Stimulated activated CD4-positive, alpha-beta T cell treated with anti-CD3 and anti-CD28 coated beads, Interleukin-12 subunit alpha, Interleukin-12 subunit beta, amount 100 ng/mL, for 48 hours (primary cell): ENCODE results near the gene TMEM109.

Source experiments
- DNase-seq, 3 donors: peaks; one replicate each; pipeline ENCODE4 v3.0.0-alpha.2; 2020; ENCODE audit warnings: low read depth in 2 of 3, low spot score in 1 of 3

Gene TMEM109

GRCh38 chr11:60924906-60925853, 11.2 kb downstream of the TMEM109 start:
- no peak for DNase-seq

- DNase-seq: no peak
These were observed 11.9 kb downstream of the TMEM109 start for GRCh38 chr11:60925868-60926267.

GRCh38 chr11:60926500-60926899, 12.5 kb downstream of the TMEM109 start:
- no peak for DNase-seq

- no peak for DNase-seq
These were observed 13.2 kb downstream of the TMEM109 start for GRCh38 chr11:60927061-60927592.

GRCh38 chr11:60927600-60927999, 13.6 kb downstream of the TMEM109 start:
- no peak for DNase-seq

GRCh38 chr11:60928563-60929001, 14.6 kb downstream of the TMEM109 start:
- DNase-seq: no peak

DNA sequence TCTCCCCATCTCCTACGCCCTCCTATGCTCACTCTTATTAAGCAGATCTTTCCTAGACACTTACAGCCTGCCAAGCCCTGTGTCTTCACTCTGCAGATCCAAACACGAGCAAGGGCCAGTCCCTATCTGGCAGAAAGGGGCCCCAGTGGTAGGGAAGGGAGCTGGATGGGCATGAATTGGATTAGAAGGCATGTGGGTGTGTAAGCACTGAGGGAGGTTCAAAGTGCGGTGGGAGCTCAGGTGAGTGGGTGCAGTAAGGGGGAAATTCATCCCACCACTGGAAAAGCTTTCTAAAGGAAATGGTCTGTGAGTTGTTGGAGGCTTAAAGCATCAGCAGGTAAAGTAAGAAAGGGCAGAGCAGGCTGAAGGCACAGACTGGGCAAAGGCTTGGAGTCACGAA, 15.8 kb downstream of the TMEM109 start:
- DNase-seq: no peak

- DNase-seq: no peak
These were observed 16.4 kb downstream of the TMEM109 start for GRCh38 chr11:60930394-60930793.

GRCh38 chr11:60931917-60932316, 18.0 kb downstream of the TMEM109 start:
- no peak for DNase-seq

DNA sequence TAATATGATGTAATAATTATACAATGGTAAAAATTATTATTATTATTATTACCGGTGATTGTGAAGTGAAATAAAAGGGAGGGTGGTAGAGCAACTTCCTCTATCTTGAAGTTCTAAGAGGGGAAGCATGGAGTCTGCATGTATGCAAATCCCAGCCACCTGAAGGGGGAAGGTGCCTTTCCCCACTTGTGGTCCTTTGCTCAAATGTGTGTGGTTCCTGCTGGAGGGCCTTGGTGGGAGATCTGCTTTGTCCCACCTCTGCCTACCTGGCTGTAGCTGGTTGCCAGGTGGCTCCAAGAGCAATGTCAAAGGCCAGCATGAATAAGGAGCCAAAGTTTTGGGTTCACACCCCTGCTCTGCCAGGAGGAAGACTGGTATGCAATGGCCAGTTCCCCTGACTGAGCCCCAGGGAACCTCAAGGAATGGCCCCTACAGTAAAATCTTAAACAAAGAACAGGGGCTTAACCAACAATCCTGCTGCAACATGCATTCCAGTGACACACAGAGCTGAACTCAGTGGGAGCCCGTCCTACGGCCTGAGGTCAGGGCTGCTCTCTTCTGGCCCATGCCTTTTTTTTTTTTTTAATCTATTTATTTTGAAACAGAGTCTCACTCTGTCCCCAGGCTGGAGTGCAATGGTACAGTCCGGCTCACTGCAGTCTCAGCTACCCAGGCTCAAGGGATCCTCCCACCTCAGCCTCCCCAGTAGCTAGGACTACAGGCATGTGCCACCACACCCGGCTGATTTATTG, 18.8 kb downstream of the TMEM109 start:
- DNase-seq: no peak

- no peak for DNase-seq
These were observed 19.6 kb downstream of the TMEM109 start for GRCh38 chr11:60933416-60934123.

- no peak for DNase-seq
These were observed 20.3 kb downstream of the TMEM109 start for GRCh38 chr11:60934124-60934789.

DNA sequence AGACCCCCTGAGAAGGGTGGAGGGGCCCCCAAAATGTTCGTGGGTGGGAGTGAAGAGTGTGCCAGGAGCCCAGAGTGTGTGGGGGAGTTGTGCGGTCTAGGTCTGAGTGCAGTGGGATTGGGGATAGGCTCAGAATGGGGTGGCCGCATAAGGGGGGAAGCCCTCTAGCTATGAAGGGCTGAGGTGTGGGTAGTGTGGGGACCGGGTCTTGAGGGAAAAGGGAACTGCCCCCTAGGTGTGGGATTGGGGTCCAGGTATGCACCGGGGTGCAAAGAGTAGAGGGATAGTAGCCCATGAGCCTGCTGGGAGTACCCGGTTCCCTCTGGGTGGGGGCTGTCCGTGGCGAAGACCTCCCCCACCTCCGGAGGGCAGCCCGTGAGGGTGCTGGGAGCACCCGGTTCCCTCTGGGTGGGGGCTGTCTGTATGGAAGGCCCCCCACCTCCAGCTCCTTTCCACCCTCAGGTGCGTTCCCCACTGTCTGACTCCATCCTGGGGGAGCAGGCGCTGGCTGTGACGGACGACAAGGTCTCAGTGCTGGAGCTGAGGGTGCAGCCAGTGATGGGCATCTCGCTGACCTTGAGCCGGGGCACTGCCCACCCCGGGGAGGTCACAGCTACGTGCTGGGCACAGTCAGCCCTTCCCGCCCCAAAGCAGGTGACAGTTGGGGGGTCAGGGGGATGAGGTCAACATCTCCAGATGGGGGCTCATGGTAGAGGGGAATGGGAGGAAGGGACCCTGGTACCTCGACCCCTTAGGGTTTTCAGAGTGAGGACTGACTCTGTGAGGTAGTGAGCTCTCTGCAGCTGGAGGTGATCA, 21.0 kb downstream of the TMEM109 start:
- DNase-seq: no peak

- no peak for DNase-seq
These were observed 21.9 kb downstream of the TMEM109 start for GRCh38 chr11:60935676-60936442.

- no peak for DNase-seq
These were observed 22.6 kb downstream of the TMEM109 start for GRCh38 chr11:60936467-60937143.

DNA sequence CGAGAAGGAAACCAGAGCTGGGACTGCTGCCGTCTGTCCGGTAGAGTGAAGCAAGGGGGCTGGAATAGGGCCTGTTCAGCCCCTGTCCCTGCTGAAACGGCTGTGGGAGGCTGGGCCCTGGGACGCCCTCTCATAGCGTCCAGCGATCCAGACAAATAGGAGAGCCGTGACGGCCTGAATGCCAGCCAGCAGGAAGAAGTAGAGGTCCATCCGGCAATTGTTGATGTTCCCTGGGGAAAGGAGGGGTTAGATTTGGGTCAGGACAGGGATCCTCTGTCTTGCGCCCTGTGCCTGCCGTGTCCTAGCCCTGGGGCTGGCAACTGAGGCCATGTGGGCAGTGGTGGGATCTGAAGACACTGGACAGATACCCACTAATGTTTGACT, 23.2 kb downstream of the TMEM109 start:
- no peak for DNase-seq

GRCh38 chr11:60937811-60938210, 23.9 kb downstream of the TMEM109 start:
- no peak for DNase-seq

- DNase-seq: no peak
These were observed 24.5 kb downstream of the TMEM109 start for GRCh38 chr11:60938500-60938899.

DNA sequence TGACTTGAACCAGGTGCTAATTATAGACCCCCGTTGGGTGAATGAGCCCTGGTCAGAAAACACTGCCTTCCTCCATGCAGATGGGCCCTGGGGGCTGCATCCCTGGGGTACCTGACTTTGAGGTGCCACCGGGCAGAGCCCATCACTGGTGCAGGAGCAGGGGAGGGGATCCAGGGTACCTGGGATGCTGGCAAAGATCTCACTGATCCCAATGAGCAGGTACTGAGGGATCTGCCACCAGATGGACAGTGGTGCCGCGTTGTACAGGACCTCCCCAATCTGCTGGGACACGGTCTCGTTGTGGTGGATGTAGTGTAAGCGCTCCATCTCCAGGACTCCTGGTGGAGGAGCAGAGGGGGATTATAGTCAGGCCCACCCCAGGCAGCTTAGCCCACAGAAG, 25.3 kb downstream of the TMEM109 start:
- no peak for DNase-seq
